Fibroblast of lung (primary cell): ENCODE results near the gene INTS6.
"Not testable (repeated sequence)": the region's sequence is repeated elsewhere in the genome, so short reads cannot be mapped to it uniquely, and the experiment has no call there.

Experiments
- EZH2 ChIP-seq: IDR thresholded peaks from 2 replicates; pipeline ENCODE4 v1.5.1; 2012; ENCODE audit warnings: low read length, control low read depth, mild to moderate bottlenecking; ENCODE audit errors: missing control alignments
- TF ChIP-seq, protein P1 (sequence below), 2 donors: IDR thresholded peaks in 1 of 2; conservative IDR thresholded peaks in 1 of 2; 1 replicate in 1 of 2; 2 replicates in 1 of 2; pipeline ENCODE4 v1.5.1; 2011 to 2012; ENCODE audit warnings: low read length in 2 of 2, control low read depth in 1 of 2, inconsistent platforms in 1 of 2, low read depth in 1 of 2, mild to moderate bottlenecking in 1 of 2

GRCh38 chr13:51415339-51415738, 37.5 kb downstream of the INTS6 start:
- TF ChIP-seq EZH2: not testable (repeated sequence)
- TF ChIP-seq, protein P1, sequence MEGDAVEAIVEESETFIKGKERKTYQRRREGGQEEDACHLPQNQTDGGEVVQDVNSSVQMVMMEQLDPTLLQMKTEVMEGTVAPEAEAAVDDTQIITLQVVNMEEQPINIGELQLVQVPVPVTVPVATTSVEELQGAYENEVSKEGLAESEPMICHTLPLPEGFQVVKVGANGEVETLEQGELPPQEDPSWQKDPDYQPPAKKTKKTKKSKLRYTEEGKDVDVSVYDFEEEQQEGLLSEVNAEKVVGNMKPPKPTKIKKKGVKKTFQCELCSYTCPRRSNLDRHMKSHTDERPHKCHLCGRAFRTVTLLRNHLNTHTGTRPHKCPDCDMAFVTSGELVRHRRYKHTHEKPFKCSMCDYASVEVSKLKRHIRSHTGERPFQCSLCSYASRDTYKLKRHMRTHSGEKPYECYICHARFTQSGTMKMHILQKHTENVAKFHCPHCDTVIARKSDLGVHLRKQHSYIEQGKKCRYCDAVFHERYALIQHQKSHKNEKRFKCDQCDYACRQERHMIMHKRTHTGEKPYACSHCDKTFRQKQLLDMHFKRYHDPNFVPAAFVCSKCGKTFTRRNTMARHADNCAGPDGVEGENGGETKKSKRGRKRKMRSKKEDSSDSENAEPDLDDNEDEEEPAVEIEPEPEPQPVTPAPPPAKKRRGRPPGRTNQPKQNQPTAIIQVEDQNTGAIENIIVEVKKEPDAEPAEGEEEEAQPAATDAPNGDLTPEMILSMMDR (conservative IDR thresholded peaks at IDR 0.05 in 1 of 2, IDR thresholded peaks at IDR 0.05 in 1 of 2; ENCODE audit: low read depth in 1 of 2, low read length in 2 of 2): not testable (repeated sequence)
